HG02840 (cell line): Measurements from ENCODE around the gene DRG1.
"Not testable (repeated sequence)": the region's sequence is repeated elsewhere in the genome, so short reads cannot be mapped to it uniquely, and the experiment has no call there.

ENCODE experiments used
- ATAC-seq: cut with Tn5 transposase; IDR thresholded peaks from one replicate; pipeline ENCODE4 v1.9.1; 2021; ENCODE audit warnings: mild to moderate bottlenecking, moderate library complexity, moderate number of reproducible peaks; ENCODE audit not compliant: unreplicated experiment, low FRiP score

Gene DRG1

GRCh38 chr22:31441652-31442051 lies 42.2 kb downstream of the DRG1 start:
- ATAC-seq, result no peak

- no peak for ATAC-seq
These were observed 43.5 kb downstream of the DRG1 start for GRCh38 chr22:31442768-31443489.

- ATAC-seq, result no peak
These were observed 44.1 kb downstream of the DRG1 start for GRCh38 chr22:31443516-31443915.

GRCh38 chr22:31445642-31446041 lies 46.2 kb downstream of the DRG1 start:
- no peak for ATAC-seq

- ATAC-seq, result no peak
These were observed 46.8 kb downstream of the DRG1 start for GRCh38 chr22:31446208-31446607.

- ATAC-seq, result no peak
These were observed 47.4 kb downstream of the DRG1 start for GRCh38 chr22:31446767-31447166.

GRCh38 chr22:31447337-31447736 lies 47.9 kb downstream of the DRG1 start:
- ATAC-seq, result no peak

- no peak for ATAC-seq
These were observed 49.0 kb downstream of the DRG1 start for GRCh38 chr22:31448382-31448781.

- no peak for ATAC-seq
These were observed 50.1 kb downstream of the DRG1 start for GRCh38 chr22:31449506-31449905.

GRCh38 chr22:31451709-31452571 lies 52.5 kb downstream of the DRG1 start:
- no peak for ATAC-seq

- ATAC-seq, result no peak
These were observed 62.3 kb downstream of the DRG1 start for GRCh38 chr22:31461699-31462098.

- ATAC-seq, result no peak
These were observed 65.9 kb downstream of the DRG1 start for GRCh38 chr22:31465307-31465706.

GRCh38 chr22:31474743-31475142 lies 75.3 kb downstream of the DRG1 start:
- no peak for ATAC-seq

- no peak for ATAC-seq
These were observed 76.4 kb downstream of the DRG1 start for GRCh38 chr22:31475800-31476199.

- ATAC-seq, result no peak
These were observed 77.9 kb downstream of the DRG1 start for GRCh38 chr22:31477329-31477728.

- no peak for ATAC-seq
These were observed 81.7 kb downstream of the DRG1 start for GRCh38 chr22:31481129-31481528.

GRCh38 chr22:31482470-31482869 lies 83.1 kb downstream of the DRG1 start:
- not testable (repeated sequence) for ATAC-seq
